Bronchial epithelial cell (primary cell): ENCODE results near the gene SLC25A11. TPM values are rescaled to one million over a fixed set of nuclear protein-coding genes. Genes with fewer than 3 reads are reported as not detected.

Experiments
- DNase-seq: peaks from one replicate; pipeline ENCODE4 v3.0.0-alpha.2; 2010; ENCODE audit warnings: low read depth
- FAIRE-seq: peaks from 2 replicates; lab custom pipeline; 2011; peaks lifted over from hg19 to GRCh38; lab: Jason Lieb, UNC
- H3K27me3 ChIP-seq: 2 replicates; pipeline ENCODE4 v1.5.1; 2011; ENCODE audit warnings: low read length; ENCODE audit not compliant: control insufficient read depth, insufficient read depth
- H3K36me3 ChIP-seq: 2 replicates; pipeline ENCODE4 v1.5.1; 2011; ENCODE audit warnings: low read length; ENCODE audit not compliant: control insufficient read depth, insufficient read depth
- H3K4me3 ChIP-seq: 2 replicates; pipeline ENCODE4 v1.5.1; 2011; ENCODE audit warnings: mild to moderate bottlenecking, low read depth, low read length, control low read depth
- CTCF ChIP-seq: IDR thresholded peaks from 2 replicates; pipeline ENCODE4 v1.5.1; 2011; ENCODE audit warnings: mild to moderate bottlenecking, moderate library complexity, low read length, control low read depth, inconsistent platforms; ENCODE audit not compliant: insufficient read depth, severe bottlenecking
- total RNA-seq: library from RNA; depleted of rRNA; stranded (reverse); fragments of >200 nt; gene quantifications from 2 replicates; pipeline ENCODE4 v1.2.1, GENCODE V29; 2014

Gene SLC25A11
- total RNA-seq, 1 donor from 2014 or later: 51.6 TPM

GRCh38 chr17:4898351-4898750, 41.5 kb downstream of the SLC25A11 start:
- Histone ChIP-seq H3K27me3 (no peaks in the 10 kb centered on the region), H3K36me3 (peaks cover 36% of the 10 kb centered on the region), H3K4me3 (no peak overlapping the region)
- TF ChIP-seq CTCF: no peak
- FAIRE-seq: no peak
- no peak for DNase-seq

- no peak for TF ChIP-seq CTCF
- no peaks in the 10 kb centered on the region for H3K27me3 ChIP-seq
- peaks cover 41% of the 10 kb centered on the region for H3K36me3 ChIP-seq
- DNase-seq (no peak), FAIRE-seq (no peak)
- H3K4me3 ChIP-seq: no peak overlapping the region
Measured at GRCh38 chr17:4897785-4898184, 42.1 kb downstream of the SLC25A11 start.

GRCh38 chr17:4897198-4897687, 42.6 kb downstream of the SLC25A11 start:
- Histone ChIP-seq H3K27me3 (no peaks in the 10 kb centered on the region), H3K4me3 (no peak overlapping the region), H3K36me3 (peaks cover 46% of the 10 kb centered on the region)
- DNase-seq (no peak), FAIRE-seq (no peak)
- no peak for TF ChIP-seq CTCF

DNA sequence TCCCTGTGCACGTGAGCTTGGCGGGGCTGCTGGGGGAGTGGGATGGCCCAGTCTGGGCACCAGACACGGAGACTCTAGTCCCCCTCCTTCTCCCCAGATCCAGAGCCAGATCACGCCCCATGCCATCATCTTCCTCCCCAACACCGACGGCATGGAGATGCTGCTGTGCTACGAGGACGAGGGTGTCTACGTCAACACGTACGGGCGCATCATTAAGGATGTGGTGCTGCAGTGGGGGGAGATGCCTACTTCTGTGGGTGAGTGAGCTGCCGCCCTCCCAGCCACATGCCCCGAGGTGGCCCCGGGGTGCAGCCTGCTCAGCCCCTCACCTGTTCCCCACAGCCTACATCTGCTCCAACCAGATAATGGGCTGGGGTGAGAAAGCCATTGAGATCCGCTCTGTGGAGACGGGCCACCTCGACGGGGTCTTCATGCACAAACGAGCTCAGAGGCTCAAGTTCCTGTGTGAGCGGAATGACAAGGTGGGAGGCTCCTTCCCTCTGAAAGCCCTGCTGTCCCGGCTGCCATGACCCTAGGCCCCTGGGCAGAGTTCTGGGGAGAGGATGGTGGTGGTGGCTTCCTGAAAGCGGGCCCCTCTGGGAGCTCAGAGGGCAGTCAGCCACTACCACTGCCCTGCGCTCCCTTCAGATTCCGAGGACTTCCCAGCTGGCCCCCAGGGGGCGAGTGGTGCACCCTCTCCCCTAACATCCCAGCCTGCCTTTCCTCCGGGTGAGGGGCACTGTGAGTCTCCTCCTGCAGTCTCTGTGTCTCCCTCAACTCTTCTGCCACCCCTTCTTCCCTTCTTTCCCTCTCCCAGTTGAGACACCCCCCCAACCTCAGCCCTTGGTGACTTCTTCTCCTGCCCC, 43.3 kb downstream of the SLC25A11 start:
- Histone ChIP-seq H3K27me3 (no peaks in the 10 kb centered on the region), H3K36me3 (peaks cover 52% of the 10 kb centered on the region), H3K4me3 (no peak overlapping the region)
- FAIRE-seq: no peak
- no peak for DNase-seq
- TF ChIP-seq CTCF: no peak

- peaks cover 60% of the 10 kb centered on the region for H3K36me3 ChIP-seq
- TF ChIP-seq CTCF: no peak
- no peak overlapping the region for H3K4me3 ChIP-seq
- FAIRE-seq (no peak), DNase-seq (no peak)
- H3K27me3 ChIP-seq: no peaks in the 10 kb centered on the region
Measured at GRCh38 chr17:4895657-4896331, 44.1 kb downstream of the SLC25A11 start.
